ENCODE measurements around the gene LGALS1.
"Not testable (repeated sequence)": the region's sequence is repeated elsewhere in the genome, so short reads cannot be mapped to it uniquely, and the experiment has no call there.

The LGALS1 gene

DNA sequence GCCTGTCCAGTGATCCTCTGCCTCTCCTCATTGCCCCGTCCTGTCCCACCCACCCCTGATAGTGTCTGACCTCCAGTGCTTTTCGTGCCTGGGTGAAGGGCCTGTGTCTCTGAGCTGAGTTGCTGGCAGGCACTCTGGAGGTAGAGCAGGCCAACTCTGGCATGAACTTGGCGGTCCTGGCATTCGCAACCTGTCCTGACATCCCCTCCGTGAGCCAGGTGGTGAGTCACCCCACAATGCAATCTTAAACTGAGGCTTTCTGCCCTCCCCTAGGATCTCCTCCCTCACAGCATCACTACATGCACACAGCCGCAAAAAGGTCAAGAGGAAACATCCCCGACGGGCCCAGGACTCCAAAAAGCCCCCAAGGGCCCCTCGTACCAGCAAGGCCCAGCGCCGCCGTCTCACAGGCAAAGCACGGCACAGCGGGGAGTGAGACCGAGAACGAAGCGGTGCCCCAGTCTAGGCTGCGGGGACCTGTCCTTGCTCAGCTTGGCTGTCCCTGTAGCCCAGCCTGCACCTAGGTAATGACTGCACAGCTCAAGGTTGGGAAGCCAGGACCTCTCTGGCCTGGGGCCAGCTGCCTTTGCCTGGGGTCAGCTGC is 15.6 kb downstream of the LGALS1 start:
- Histone ChIP-seq H3K27me3 (ENCODE audit: control insufficient read depth, insufficient read depth, low read length, poor library complexity, severe bottlenecking) (no peaks in the 10 kb centered on the region), H3K4me1 (ENCODE audit: control insufficient read depth, insufficient read depth, low read length) (no peaks in the 10 kb centered on the region), H3K4me3 (ENCODE audit: insufficient read depth, low read depth, low read length) (no peak overlapping the region), H3K27ac (ENCODE audit: insufficient read depth, low read depth, low read length, poor library complexity, severe bottlenecking) (no peak overlapping the region), H3K36me3 (ENCODE audit: control insufficient read depth, insufficient read depth, low read length) (peaks cover 17% of the 10 kb centered on the region), H3K9me3 (ENCODE audit: control insufficient read depth, low read length) (no peaks in the 10 kb centered on the region)
- WGBS, 2 experiments: 95 to 97% methylated on average over 18 of the region's 18 CpGs

DNA sequence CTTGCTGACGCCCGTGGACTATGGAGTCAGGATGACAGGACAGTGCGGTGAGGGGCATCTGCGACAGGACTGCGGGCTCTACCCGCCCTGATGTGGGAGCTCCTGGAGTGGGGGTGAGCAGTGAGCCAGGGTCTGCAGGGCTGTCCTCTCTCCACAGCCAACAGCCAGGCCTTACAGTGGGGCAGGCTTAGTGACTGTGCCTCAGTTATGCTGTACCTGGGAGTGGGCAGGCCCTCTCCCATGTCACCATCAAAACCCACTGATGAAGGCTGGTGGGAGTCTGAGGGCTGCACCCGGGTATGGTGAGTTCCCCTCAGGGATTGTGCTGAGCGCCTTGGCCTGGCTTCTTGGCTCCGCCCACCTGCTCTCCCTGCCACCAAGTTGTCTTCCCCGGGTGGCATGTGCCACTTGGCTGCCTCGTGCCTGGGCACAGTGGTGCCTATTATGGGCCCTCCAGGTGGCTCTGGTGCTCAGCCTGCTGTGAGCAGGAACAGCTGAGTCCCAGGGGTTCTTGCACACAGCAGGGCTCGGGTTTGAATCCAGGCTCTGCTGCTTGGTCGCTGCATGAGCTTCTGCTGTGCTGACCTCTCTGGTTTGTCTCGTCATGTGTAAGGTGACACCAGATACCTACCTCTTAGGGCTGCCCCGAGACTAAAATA is 17.3 kb downstream of the LGALS1 start:
- no peak overlapping the region for H3K27ac ChIP-seq (ENCODE audit: insufficient read depth, low read depth, low read length, poor library complexity, severe bottlenecking)
- WGBS, 2 experiments: 93 to 95% methylated on average over 15 of the region's 15 CpGs
- no peak overlapping the region for H3K4me3 ChIP-seq (ENCODE audit: insufficient read depth, low read depth, low read length)
- H3K9me3 ChIP-seq (ENCODE audit: control insufficient read depth, low read length): no peaks in the 10 kb centered on the region
- H3K4me1 ChIP-seq (ENCODE audit: control insufficient read depth, insufficient read depth, low read length): no peaks in the 10 kb centered on the region
- no peaks in the 10 kb centered on the region for H3K27me3 ChIP-seq (ENCODE audit: control insufficient read depth, insufficient read depth, low read length, poor library complexity, severe bottlenecking)
- H3K36me3 ChIP-seq (ENCODE audit: control insufficient read depth, insufficient read depth, low read length): peaks cover 17% of the 10 kb centered on the region

DNA sequence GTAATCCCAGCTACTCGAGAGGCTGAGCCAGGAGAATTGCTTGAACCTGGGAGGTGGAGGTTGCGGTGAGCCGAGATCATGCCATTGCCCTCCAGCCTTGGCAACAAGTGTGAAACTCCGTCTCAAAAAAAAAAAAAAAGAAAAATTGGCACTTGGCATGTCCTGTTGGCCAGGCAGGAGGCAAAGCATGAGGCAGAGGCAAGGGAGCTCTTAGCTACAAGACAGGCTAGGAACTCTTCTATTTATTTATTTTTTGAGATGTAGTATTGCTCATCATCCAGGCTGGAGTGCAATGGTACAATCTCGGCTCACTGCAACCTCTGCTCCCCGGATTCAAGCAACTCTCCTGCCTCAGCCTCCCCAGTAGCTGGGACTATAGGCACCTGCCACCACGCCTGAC is 18.7 kb downstream of the LGALS1 start:
- not testable (repeated sequence) for H3K9me3 ChIP-seq (ENCODE audit: control insufficient read depth, low read length); H3K27me3 ChIP-seq (ENCODE audit: control insufficient read depth, insufficient read depth, low read length, poor library complexity, severe bottlenecking); H3K4me1 ChIP-seq (ENCODE audit: control insufficient read depth, insufficient read depth, low read length); H3K27ac ChIP-seq (ENCODE audit: insufficient read depth, low read depth, low read length, poor library complexity, severe bottlenecking); H3K4me3 ChIP-seq (ENCODE audit: insufficient read depth, low read depth, low read length)
- 92 to 95% methylated on average over 7 of the region's 7 CpGs for WGBS, 2 experiments
- H3K36me3 ChIP-seq (ENCODE audit: control insufficient read depth, insufficient read depth, low read length): peaks cover 10% of the 10 kb centered on the region

DNA sequence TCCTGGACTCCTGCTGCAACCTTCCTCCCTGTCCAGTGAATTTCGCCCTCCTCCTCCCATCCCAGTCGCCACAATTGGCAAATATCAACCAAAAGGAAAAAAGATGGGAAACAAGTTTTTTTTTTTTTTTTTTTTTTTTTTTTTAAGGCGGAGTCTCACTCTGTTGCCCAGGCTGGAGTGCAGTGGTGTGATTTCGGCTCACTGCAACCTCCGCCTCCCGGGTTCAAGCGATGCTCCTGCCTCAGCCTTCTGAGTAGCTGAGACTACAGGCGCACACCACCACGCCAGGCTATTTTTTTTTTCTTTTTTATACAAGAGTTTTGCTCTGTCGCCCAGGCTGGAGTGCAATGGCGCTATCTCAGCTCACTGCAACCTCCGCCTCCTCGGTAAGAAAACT is 20.8 kb downstream of the LGALS1 start:
- WGBS, 2 experiments: 40 to 49% methylated on average over 11 to 13 of the region's 13 CpGs
- not testable (repeated sequence) for H3K4me1 ChIP-seq (ENCODE audit: control insufficient read depth, insufficient read depth, low read length); H3K9me3 ChIP-seq (ENCODE audit: control insufficient read depth, low read length); H3K27ac ChIP-seq (ENCODE audit: insufficient read depth, low read depth, low read length, poor library complexity, severe bottlenecking); H3K36me3 ChIP-seq (ENCODE audit: control insufficient read depth, insufficient read depth, low read length); H3K27me3 ChIP-seq (ENCODE audit: control insufficient read depth, insufficient read depth, low read length, poor library complexity, severe bottlenecking)
- peak overlapping the region; percentile 40 for H3K4me3 ChIP-seq (ENCODE audit: insufficient read depth, low read depth, low read length)

DNA sequence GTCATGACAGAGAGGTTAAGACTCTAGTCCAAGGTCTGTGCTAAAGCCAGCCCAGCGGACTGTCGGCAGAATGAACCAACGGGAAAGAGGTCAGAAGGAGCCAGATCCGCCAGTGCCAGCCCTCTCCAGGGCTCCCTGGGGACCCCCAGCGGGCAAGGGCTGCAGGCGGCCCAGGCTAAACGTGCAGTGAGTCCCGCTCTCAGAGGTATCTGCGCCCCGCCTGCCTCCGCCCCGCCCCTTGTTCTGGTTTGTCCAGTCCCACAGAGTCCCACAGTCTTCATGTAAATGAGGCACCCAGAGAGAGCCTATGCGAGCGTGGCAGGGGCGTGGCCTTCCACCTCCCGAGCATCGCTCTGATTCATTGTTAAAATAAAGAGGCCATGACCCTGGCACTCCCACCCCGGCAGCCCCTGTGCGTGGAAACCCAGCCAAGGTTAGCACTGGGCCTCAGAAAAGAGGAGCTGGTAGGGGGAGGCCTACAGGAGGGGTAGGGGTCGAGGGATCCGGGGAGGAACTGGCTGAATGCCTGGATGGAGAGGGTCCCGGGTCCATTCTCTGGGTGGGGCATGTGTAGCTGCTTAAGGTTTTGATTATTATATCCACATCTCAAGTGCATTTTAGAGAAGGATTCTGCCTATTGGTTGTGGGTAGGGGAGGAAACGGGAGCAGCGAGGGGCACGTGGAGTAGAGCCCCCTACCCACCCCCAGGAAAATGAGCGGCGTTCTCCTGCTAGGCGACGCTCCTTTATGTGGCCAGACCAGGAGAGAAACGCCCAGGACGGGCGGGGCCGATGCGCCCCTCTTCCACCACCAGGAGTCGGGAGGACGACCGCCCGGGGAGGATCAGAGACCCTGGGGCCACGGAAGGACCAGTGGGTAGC is 21.5 kb downstream of the LGALS1 start, which contains the start of gene TRIOBP:
Gene TRIOBP, plus strand, starts transcription at position 392 of the 881 bp plus-strand sequence. CDS start 4,318 bp downstream, outside the sequence.
- H3K36me3 ChIP-seq (ENCODE audit: control insufficient read depth, insufficient read depth, low read length): peaks cover 3% of the 10 kb centered on the region
- no peaks in the 10 kb centered on the region for H3K4me1 ChIP-seq (ENCODE audit: control insufficient read depth, insufficient read depth, low read length)
- no peaks in the 10 kb centered on the region for H3K9me3 ChIP-seq (ENCODE audit: control insufficient read depth, low read length)
- H3K27ac ChIP-seq (ENCODE audit: insufficient read depth, low read depth, low read length, poor library complexity, severe bottlenecking): no peak within 1 kb of the TSS
- H3K27me3 ChIP-seq (ENCODE audit: control insufficient read depth, insufficient read depth, low read length, poor library complexity, severe bottlenecking): no peaks in the 10 kb centered on the region
- WGBS, 2 experiments: 1% methylated on average over 39 of the region's 39 CpGs
- peak within 1 kb of the TSS; percentile 40 for H3K4me3 ChIP-seq (ENCODE audit: insufficient read depth, low read depth, low read length)

- Histone ChIP-seq H3K9me3 (ENCODE audit: control insufficient read depth, low read length) (no peaks in the 10 kb centered on the region), H3K36me3 (ENCODE audit: control insufficient read depth, insufficient read depth, low read length) (peaks cover 3% of the 10 kb centered on the region), H3K4me1 (ENCODE audit: control insufficient read depth, insufficient read depth, low read length) (no peaks in the 10 kb centered on the region), H3K27me3 (ENCODE audit: control insufficient read depth, insufficient read depth, low read length, poor library complexity, severe bottlenecking) (no peaks in the 10 kb centered on the region), H3K4me3 (ENCODE audit: insufficient read depth, low read depth, low read length) (peak overlapping the region; percentile 40), H3K27ac (ENCODE audit: insufficient read depth, low read depth, low read length, poor library complexity, severe bottlenecking) (no peak overlapping the region)
- WGBS, 2 experiments: 6% methylated on average over 3 of the region's 3 CpGs
These were observed 22.1 kb downstream of the LGALS1 start for GRCh38 chr22:37697538-37697835.

GRCh38 chr22:37701141-37701786 is 25.8 kb downstream of the LGALS1 start:
- 93 to 95% methylated on average over 8 of the region's 8 CpGs for WGBS, 2 experiments

DNA sequence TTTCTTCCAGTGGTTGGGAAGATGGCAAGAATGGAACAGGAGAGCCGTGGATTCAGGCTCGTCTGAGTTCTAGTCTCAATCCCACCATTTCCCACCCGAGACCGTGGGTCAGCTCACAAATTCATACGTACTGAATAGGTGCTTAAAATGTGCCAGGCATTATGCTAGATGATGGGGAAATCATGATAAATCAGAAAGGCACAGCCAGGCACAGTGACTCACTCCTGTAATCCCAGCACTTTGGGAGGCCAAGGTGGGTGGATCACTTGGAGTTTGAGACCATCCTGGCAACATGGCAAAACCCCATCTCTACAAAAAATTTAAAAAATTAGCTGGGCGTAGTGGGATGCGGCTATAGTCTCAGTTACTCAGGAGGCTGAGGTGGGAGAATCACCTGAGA is 28.5 kb downstream of the LGALS1 start:
- Histone ChIP-seq H3K9me3 (ENCODE audit: control insufficient read depth, low read length) (no peaks in the 10 kb centered on the region), H3K27ac (ENCODE audit: insufficient read depth, low read depth, low read length, poor library complexity, severe bottlenecking) (no peak overlapping the region), H3K4me3 (ENCODE audit: insufficient read depth, low read depth, low read length) (no peak overlapping the region), H3K4me1 (ENCODE audit: control insufficient read depth, insufficient read depth, low read length) (no peaks in the 10 kb centered on the region), H3K27me3 (ENCODE audit: control insufficient read depth, insufficient read depth, low read length, poor library complexity, severe bottlenecking) (no peaks in the 10 kb centered on the region), H3K36me3 (ENCODE audit: control insufficient read depth, insufficient read depth, low read length) (no peaks in the 10 kb centered on the region)
- WGBS, 2 experiments: 90 to 92% methylated on average over 7 of the region's 7 CpGs

More at GRCh38 chr22:37701141-37701786, 25.8 kb downstream of the LGALS1 start:
- no peaks in the 10 kb centered on the region for H3K27me3 ChIP-seq (ENCODE audit: control insufficient read depth, insufficient read depth, low read length, poor library complexity, severe bottlenecking)
- H3K4me1 ChIP-seq (ENCODE audit: control insufficient read depth, insufficient read depth, low read length): no peaks in the 10 kb centered on the region
- no peaks in the 10 kb centered on the region for H3K36me3 ChIP-seq (ENCODE audit: control insufficient read depth, insufficient read depth, low read length)
- no peak overlapping the region for H3K4me3 ChIP-seq (ENCODE audit: insufficient read depth, low read depth, low read length)
- H3K27ac ChIP-seq (ENCODE audit: insufficient read depth, low read depth, low read length, poor library complexity, severe bottlenecking): no peak overlapping the region
- no peaks in the 10 kb centered on the region for H3K9me3 ChIP-seq (ENCODE audit: control insufficient read depth, low read length)

DNA sequence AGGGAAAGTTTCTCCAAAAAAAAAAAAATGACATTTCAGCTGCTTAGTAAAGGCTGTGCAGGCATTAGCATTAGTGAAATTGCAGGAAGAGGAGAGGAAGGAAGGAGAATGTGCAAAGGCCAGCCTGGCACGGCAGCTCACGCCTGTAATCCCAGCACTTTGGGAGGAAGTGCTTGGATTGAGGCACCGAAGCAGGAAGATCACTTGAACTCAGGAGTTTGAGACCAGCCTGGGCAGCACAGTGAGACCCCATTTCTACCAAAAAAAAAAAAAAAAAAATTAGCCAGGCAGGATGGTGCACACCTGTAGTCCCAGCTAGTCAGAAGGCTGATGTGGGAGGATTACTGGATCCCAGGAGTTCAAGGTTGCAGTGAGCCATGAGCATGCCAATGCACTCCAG is 29.2 kb downstream of the LGALS1 start:
- no peaks in the 10 kb centered on the region for H3K4me1 ChIP-seq (ENCODE audit: control insufficient read depth, insufficient read depth, low read length)
- 91 to 96% methylated on average over 3 of the region's 3 CpGs for WGBS, 2 experiments
- H3K36me3 ChIP-seq (ENCODE audit: control insufficient read depth, insufficient read depth, low read length): no peaks in the 10 kb centered on the region
- H3K4me3 ChIP-seq (ENCODE audit: insufficient read depth, low read depth, low read length): no peak overlapping the region
- H3K27ac ChIP-seq (ENCODE audit: insufficient read depth, low read depth, low read length, poor library complexity, severe bottlenecking): no peak overlapping the region
- no peaks in the 10 kb centered on the region for H3K27me3 ChIP-seq (ENCODE audit: control insufficient read depth, insufficient read depth, low read length, poor library complexity, severe bottlenecking)
- no peaks in the 10 kb centered on the region for H3K9me3 ChIP-seq (ENCODE audit: control insufficient read depth, low read length)

DNA sequence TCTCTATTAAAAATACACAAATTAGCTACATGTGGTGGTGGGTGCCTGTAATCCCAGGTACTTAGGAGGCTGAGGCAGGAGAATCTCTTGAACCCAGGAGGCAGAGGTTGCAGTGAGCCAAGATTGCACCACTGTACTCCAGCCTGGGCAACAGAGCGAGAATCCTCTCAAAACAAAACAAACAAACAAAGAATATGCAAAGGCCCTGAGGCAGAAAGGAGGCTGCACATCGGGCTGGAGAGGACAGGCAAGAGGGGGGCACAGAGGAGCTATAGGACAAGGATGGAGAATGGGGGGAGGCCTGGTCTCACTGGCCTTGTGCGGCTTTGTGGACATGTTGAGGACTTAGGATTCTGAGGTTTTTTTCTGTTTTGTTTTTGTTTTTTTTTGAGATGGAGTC is 29.8 kb downstream of the LGALS1 start:
- Histone ChIP-seq H3K9me3 (ENCODE audit: control insufficient read depth, low read length) (no peaks in the 10 kb centered on the region), H3K27ac (ENCODE audit: insufficient read depth, low read depth, low read length, poor library complexity, severe bottlenecking) (no peak overlapping the region), H3K36me3 (ENCODE audit: control insufficient read depth, insufficient read depth, low read length) (no peaks in the 10 kb centered on the region), H3K27me3 (ENCODE audit: control insufficient read depth, insufficient read depth, low read length, poor library complexity, severe bottlenecking) (no peaks in the 10 kb centered on the region), H3K4me1 (ENCODE audit: control insufficient read depth, insufficient read depth, low read length) (no peaks in the 10 kb centered on the region), H3K4me3 (ENCODE audit: insufficient read depth, low read depth, low read length) (no peak overlapping the region)
- WGBS, 2 experiments: 98% methylated on average over 3 of the region's 3 CpGs
